Left lobe of liver (tissue), 2 donors: ENCODE data around the gene AQR. TPM values are rescaled to one million over a fixed set of nuclear protein-coding genes. Genes with fewer than 3 reads are reported as not detected.
A peak's percentile ranks its signal among the peaks of the same experiment; 100 is the strongest.

Experiments
- ATAC-seq: fragments of 200-7000 bp; cut with Tn5 transposase; one replicate; pipeline ENCODE4 v1.9.1; 2020; ENCODE audit warnings: mild to moderate bottlenecking, moderate library complexity
- DNase-seq: peaks from one replicate; pipeline ENCODE4 v3.0.0-alpha.2; 2020; ENCODE audit warnings: low spot score
- total RNA-seq: library from RNA; stranded (reverse); gene quantifications from one replicate; pipeline ENCODE4 v1.2.1, GENCODE V29; 2021
- donor health status: DM: no; HTN: no; CAD: no; lungs with moderate emphysema.
- donor health status: DM: no; HTN: yes; CAD: no.

Gene AQR
- total RNA-seq, 1 donor from 2014 or later: 9.4 TPM

- no peak for DNase-seq
- no peak for ATAC-seq
These were observed 85.9 kb downstream of the AQR start for GRCh38 chr15:34883633-34884032.

GRCh38 chr15:34883042-34883441 lies 86.5 kb downstream of the AQR start:
- DNase-seq (no peak), ATAC-seq (no peak)

- DNase-seq: no peak
- no peak for ATAC-seq
These were observed 90.4 kb downstream of the AQR start for GRCh38 chr15:34879107-34879506.

DNA sequence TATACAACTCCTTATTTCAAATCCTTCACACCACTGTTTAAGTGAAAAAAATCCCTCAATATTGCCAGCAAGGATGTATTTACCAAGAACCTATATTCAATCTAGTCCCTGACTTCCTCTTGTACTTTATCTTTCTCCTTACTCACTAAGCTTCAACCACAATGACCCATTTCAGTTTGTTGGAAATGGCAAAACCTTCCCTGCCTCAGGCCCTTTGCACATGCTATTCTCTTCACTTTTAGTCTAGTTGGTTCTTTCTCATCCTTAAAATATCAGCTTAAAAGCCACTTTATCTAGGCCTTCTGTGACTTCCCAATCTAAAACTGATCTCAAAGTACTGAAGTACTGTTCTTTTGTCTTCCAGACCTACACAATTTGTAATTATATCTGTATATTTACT lies 92.9 kb downstream of the AQR start:
- DNase-seq (no peak), ATAC-seq (no peak)

GRCh38 chr15:34869110-34869509 lies 100.4 kb downstream of the AQR start:
- DNase-seq (no peak), ATAC-seq (no peak)

DNA sequence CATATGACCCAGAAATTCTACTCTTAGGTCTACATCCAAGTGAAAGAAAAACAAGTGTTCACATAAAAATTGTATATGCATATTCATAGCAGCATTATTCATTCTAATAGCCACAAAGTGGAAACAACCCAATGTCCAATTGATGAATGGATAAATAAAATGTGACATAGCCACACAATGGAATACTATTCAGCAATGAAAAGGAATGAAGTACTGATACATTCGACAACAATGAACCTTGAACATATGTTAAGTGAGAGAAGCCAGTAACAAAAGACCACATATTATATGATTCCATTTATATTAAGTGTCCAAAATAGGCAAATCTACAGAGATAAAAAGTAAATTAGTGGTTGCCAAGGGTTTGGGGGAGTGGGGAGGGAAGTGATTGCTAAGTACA lies 104.0 kb downstream of the AQR start:
- DNase-seq: no peak
- ATAC-seq: no peak

- ATAC-seq: no peak
These were observed 108.3 kb downstream of the AQR start for GRCh38 chr15:34861214-34861613.

DNA sequence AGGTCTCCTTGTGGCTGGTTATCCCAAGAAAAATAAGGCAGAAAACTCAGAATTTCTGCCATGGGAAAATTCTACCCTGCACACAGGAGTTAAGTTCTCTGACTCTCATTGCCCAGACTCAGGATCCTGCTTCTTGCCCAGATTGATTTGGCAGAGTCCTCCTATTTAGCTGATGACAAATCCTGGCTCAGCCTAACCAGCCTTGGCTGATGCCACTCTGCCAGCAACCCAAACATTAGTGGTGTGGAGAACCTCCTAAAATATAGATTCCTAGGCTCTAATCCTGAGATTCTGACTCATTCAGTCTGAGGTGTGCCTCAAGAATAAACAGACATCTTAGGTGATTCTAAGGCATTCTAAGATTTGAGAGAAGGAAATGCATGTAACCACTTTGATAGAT lies 113.6 kb downstream of the AQR start:
- ATAC-seq (peak; percentile 86), DNase-seq (no peak)

More at GRCh38 chr15:34861214-34861613, 108.3 kb downstream of the AQR start:
- no peak for DNase-seq

GRCh38 chr15:34855413-34855812 lies 114.1 kb downstream of the AQR start:
- ATAC-seq (peak; percentile 7), DNase-seq (no peak)

- DNase-seq (no peak), ATAC-seq (no peak)
These were observed 115.3 kb downstream of the AQR start for GRCh38 chr15:34854232-34854631.

GRCh38 chr15:34853001-34853758 lies 116.4 kb downstream of the AQR start:
- DNase-seq (no peak), ATAC-seq (peak; percentile 69)

DNA sequence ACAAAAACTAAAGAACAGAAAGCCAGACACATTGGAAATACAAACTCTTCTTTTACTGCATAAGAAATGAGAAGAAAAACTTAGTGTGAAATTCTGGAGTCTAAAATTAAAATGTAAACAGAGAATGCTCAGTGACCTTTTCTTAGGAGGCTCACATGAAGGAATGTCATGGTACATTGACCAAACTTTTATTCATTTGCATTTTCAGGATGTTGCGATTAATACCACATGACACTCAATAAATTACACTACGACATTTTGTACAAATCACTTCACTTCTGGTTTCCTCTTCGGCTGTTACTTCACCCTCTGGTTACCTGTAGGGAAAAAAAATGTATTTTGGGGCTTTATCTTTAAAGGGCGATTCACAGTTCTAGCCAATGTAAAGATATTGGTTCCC lies 117.8 kb downstream of the AQR start:
- no peak for DNase-seq
- no peak for ATAC-seq

DNA sequence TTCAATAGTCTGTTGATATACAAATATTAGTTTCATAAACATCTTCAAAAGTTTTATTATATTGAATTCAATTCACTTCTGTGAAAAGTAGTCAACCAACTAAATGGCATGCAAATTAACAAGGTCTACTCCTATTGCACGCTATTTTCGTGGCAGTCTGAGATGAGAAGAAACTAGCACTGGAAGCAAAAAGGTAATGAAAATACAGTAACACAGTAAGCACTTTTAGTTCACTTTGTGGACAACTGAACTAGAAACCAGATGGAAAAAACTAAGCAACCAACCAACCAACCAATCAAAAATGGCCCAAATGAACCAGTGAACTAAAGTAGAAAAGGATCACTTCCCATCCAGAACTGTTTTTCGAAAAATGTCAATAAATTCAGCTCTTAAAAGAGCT lies 118.5 kb downstream of the AQR start:
- no peak for ATAC-seq

DNA sequence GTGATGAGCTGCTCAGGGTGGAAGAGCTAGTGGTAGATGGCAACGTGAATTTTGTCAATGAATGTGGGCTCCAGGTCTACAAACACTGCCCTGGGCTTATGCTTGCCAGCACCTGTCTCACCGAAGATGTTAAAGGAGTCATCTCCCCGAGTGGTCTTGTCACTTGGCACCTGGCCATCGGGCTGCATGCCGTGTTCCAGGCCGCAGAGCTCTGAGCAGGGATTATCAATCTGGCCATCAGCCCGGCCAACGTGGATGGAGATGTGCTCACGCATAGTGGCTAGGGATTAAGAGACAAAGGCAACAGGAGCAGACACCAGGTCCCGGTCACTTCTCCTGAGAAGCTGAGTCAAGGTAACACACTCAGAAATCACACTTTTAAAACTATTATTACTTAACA lies 119.4 kb downstream of the AQR start:
- DNase-seq: no peak
- ATAC-seq: no peak

More for the DNA sequence above, 118.5 kb downstream of the AQR start:
- no peak for DNase-seq

DNA sequence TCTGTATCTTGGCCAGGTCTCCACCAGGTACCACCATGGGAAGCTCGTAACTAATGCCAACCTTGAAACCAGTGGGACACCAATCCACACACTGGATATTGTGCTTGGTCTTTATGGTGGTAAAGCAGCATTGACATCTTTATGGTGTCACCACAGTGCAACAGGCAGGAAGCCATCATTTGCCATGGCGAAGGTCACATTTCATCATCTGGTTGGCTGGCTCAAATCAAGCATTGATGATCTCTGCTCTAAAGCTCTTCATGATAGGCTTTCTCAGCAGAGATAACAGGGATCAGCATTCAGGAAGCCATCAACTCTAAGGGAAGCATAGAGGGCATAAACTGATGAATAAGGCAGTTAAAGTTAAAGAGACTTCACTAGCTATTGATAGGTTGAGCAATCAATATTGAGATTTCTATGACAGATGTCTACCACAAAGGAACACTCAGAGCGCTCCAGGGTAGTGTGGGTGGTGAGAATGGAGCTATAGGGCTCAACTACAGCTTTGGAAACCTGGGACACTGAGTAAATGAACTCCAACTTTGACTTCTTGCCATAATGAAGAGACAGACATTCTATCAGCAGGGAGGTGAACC lies 120.1 kb downstream of the AQR start:
- peak; percentile 59 for DNase-seq
- peak; percentile 68 for ATAC-seq

- ATAC-seq (peak; percentile 65), DNase-seq (no peak)
These were observed 121.9 kb downstream of the AQR start for GRCh38 chr15:34847598-34847997.

DNA sequence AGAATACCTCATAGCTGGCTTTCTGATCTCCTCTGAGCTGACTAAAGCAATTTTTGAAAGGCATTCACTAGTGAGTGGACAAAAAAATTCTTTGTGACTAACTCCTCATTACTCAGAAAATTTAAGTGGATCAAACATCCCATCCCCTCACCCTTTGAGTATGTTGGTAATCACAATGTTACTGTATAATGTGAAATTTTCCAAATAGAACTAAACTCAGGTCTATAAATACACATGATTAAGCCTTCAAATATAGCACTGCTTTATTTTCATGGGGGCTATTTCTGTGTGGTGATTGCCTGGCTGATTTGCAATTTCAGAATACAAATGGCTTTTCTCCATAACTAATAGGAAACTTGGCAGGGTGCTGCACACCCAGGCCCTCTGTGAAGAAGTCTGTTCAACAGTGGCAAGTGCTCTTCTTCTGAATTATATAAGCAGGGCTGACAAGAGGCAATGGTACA lies 128.2 kb downstream of the AQR start:
- ATAC-seq (no peak), DNase-seq (no peak)

- ATAC-seq (no peak), DNase-seq (no peak)
These were observed 131.3 kb downstream of the AQR start for GRCh38 chr15:34838282-34838681.

DNA sequence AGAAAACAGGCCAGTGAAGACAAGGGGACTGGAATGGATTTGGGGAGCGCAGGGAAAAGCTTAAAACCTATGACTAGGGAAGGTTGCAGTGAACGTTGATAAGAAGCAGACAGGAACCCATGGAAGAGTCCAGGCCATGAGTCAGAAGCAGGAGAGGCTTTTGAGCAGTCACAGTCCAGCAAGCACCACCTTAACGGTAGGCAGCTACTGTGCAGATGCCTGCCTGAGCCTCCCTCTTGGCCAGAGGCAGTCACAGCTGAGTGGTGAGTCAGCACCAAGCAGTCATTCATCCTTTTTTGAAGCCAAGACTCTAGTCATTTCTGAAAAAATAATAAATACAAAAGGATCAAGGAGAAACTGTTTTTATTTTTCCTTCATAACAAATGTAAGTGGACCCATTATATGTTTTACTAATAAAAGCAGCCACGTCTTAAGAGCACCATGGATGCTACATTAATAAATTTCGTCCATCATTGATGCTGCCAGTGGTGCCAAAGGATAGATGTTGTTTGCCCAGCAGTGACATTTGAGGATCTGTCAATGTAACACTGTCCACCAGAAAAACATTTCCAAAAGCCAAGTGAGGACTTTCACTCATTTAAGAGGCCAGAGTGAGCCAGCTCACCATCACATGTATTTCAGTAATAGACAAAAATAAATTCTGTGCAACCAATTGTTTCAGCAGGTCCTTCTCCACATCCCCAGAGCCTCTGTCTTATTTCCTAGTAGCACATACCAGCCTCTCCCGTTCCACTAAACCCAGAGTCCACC lies 132.1 kb downstream of the AQR start:
- no peak for ATAC-seq
- DNase-seq: no peak

- ATAC-seq: no peak
These were observed 141.2 kb downstream of the AQR start for GRCh38 chr15:34828145-34828911.

GRCh38 chr15:34821831-34822230 lies 147.7 kb downstream of the AQR start:
- ATAC-seq (no peak), DNase-seq (no peak)

More at GRCh38 chr15:34828145-34828911, 141.2 kb downstream of the AQR start:
- no peak for DNase-seq
